SIG-M5 treated with dmso at 0.1 percent for 504 hours (cell line): ENCODE results near the gene PAX6.

Experiments used
- DNase-seq: peaks from one replicate; lab custom pipeline; 2025; ENCODE audit not compliant: unreplicated experiment; lab: John Stamatoyannopoulos, UW

PAX6 gene

DNA sequence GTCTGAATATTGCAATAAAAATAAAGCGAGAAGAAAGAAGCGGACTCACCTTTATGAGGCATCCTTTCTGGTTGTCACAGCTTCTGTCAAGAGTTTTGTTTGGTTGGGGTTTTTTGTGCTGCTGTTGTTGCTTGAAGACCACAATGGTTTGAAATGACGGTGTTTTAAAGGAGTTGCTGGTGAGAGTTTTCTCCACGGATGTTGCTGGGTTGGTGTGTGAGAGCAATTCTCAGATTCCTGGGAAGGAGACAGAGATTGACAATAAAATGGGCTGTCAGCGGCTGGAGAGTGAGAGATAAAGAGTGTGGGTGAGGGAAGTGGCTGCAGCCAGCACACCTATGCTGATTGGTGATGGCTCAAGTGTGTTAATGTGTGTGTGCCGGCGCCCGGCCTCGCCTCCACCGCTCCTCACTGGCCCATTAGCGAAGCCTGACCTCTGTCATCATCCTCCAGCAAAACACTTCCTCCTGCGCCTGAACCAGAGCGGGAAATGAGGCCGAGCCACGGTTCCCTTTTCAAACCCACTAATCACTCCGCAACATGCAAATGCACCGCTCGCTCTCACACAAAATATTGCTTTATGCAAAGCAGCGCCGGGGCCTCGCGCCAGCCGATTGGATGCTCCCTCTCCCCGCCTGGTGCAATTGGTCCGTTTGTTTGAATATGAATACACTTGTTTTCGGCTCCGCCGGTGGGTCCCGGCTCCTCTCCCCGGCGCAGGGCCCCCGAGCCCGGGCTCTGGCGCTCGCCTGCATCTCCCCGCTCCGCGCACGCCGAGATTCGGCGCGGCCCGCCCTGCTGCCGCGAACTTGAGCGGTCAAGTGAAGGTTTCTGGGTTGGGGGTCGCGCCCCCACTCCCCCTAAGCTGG, at the start of gene PAX6:
Gene PAX6 (minus strand): TSS at position 544 of the 869 bp plus-strand sequence. CDS start 4,911 bp downstream, outside the sequence.
- peak; percentile 84 for DNase-seq

DNA sequence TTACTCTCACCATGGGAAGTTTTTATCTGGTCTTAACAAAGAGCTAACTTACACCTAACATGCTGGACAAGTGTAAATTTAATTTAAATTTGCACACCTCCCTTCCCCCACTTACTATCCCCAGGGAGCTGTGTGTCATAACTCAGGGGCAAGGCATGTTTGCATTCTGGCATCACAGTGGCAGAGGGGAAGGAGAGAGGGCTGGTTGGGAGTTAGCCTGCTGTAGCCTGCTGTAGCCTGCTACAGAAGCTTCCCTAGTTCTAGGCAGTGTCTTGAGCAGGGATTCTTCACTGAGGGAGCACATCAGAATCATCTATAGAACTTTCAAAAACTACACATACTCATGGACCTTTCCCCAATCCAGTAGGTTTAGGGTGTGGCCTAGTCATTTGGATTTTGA, 49.3 kb upstream of the PAX6 start:
- DNase-seq: no peak

GRCh38 chr11:31856248-31856647, 45.1 kb upstream of the PAX6 start:
- DNase-seq: no peak

GRCh38 chr11:31855466-31855865, 44.3 kb upstream of the PAX6 start:
- DNase-seq: no peak

GRCh38 chr11:31850365-31850764, 39.2 kb upstream of the PAX6 start:
- no peak for DNase-seq

GRCh38 chr11:31847761-31848160, 36.6 kb upstream of the PAX6 start:
- DNase-seq: no peak

GRCh38 chr11:31845331-31845730, 34.2 kb upstream of the PAX6 start:
- no peak for DNase-seq

DNA sequence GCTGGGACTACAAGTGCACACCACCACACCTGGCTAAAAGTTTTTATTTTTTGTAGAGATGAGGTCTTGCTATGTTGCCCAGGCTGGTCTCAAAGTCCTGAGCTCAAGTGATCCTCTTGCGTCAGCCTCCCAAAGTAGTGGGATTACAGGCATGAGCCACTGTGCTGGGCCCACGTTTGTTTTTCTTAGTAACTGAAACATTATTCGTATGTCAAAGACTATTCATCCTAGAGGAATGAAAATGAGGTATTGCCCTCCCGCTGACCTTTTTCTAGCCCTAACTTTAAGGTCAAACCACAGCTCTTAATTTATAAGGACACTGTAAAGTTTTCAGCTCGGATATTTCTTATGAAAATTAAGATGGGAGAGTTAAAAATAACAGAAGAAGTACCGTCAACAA, 33.2 kb upstream of the PAX6 start:
- DNase-seq: no peak

GRCh38 chr11:31841435-31841834, 30.3 kb upstream of the PAX6 start:
- no peak for DNase-seq

- DNase-seq: no peak
These were observed 23.1 kb upstream of the PAX6 start for GRCh38 chr11:31834237-31834636.

GRCh38 chr11:31830406-31830805, 19.3 kb upstream of the PAX6 start:
- no peak for DNase-seq

GRCh38 chr11:31828217-31828616, 17.1 kb upstream of the PAX6 start:
- no peak for DNase-seq

DNA sequence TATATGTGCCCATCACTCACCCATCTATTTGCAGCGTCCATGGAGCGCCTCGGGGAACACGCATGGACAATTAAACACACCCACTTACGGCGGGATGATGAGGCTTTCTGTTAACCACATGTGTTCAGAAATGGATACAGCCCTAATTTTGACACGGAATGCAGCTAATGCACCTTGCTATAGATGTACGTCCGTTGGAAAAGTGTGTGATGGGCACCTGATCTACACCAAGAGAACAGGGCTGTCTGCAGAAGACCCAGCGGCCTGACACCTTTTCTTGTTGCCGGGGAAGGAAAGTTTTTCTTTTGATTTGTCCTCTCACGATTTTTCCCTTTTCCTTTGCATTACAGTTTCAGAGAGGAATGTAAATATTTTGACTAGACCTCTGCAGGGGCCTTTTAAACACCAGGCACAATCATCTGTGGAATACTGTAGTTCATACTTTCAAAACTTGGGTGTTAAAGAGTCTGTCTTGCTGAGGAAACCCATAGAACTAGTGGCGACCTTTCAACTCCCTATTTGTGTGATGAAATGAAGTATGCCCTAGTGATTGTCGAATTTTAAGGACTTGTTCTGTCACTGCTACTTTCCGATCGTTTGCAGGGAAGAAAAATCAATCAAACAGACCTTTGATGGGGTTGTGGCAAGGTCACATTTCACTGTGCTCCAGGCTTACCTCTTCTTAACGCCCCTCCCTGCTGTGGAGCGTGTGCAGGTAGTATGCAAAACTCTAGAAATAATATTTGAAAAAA, 16.5 kb upstream of the PAX6 start:
- DNase-seq: no peak

- DNase-seq: no peak
These were observed 15.7 kb upstream of the PAX6 start for GRCh38 chr11:31826536-31827438.

DNA sequence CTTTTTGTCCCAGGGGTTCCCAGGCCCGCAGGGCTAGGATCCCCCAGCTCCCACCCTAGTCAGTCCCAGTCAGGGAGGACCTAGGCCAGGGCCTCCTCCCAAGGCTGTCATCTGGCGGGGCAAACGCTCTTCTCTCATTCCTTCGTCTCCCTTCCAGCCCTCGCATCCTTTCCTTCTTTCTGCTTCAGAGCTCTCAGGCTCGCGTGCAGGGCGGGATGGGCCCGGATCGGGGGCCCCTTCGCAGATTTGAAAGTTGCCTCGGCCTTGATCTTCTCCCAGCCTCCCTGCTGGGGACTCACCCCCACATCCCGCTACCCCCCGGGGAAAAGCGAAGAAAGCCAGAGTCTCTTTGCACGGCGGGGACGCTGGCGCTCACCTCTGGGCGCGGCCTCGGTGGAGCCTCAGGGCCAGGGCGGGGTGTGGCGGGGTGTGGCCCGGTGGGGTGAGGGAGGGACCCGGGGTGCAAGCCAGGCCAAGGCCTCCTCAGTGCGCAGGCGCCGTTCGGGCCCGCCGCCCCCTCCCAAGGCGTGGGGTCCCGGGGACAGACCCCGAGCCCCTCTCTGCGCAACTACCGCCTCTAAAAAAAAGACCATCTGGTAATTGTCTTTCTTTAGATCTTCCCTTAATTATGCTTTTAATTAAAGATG, 14.8 kb upstream of the PAX6 start:
- DNase-seq: no peak

- no peak for DNase-seq
These were observed 14.0 kb upstream of the PAX6 start for GRCh38 chr11:31824879-31825837.

DNA sequence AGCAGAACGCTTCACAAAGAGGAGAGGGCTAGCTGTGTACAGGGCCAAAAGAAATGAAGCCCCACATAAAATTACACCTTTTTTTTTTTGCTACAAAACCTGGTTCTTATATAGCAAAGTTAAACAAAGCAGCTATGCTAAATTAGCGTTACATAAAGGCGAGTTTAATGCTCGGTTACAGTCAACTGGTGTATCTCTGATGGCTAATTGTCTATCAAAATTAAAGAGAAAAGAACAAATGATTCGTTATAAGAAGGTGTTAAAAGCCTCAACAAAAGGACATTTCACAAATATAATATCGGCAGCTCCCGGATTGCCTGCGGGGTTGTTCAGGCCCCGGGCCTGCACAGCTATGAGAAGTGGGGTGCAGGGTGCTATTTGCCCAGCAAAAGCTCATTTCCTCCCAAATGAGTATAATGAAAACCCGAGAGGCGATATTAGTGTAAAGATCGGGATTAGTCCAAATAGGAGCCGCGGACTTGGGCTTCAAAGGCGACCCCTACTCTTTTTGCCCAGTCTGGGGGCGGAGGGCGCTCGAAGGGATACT, 13.3 kb upstream of the PAX6 start:
- DNase-seq: no peak

DNA sequence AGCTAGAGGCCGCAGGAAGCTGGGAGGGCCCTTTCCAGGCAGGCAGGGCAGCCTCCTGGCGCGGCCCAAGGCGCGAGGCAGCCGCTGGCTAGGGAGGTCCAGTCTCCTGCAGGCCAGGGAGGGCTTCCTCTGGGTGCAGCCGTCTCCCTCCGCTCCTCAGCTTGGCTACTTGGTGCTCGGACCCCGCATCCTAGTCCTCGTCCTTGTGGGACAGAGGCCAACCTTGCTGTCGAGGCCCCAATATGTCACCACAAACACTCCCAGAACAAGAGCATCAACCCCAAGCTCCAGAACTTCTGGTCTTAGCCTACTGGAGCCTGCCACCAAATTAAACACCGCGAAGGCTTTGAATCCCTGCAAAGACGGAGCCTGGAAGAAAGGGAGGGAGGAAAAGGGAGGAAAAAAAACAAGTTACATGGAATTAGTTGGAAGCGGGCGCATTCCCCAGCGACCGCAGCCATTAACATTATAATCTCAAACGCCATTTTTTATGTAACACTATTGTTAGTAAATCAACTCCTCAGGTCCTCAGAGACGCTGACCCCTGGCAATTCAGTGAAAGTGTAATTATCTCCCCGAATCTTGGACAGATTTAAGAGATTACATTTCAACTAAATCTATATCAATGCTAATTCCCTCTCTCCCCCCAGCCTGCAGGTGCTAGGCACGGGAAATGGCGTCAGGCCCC, 12.7 kb upstream of the PAX6 start:
- no peak for DNase-seq
